ENCODE measurements around the gene JAK1. TPM values are rescaled to one million over a fixed set of nuclear protein-coding genes. Genes with fewer than 3 reads are reported as not detected.

The JAK1 gene
- total RNA-seq, 1 experiment from 2014 or later, result 44.1 TPM

DNA sequence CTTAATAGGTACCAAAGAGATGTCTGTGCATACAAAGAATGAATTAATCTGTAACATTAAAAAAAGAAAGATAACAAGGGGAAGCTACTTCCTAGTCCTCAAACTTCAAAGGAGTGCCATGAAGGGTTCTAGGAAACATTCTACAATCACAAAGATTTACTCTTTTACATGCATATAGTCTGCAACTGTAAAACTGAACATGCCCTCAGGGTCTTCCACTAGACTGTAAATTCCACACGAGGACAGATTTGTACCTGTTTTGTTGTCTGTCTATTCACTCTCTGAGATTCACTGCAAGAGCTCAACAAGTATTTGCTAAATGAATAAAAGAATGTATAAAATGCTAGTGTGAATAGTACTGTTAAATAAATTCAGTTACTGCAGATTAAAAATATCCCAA is 4.4 kb downstream of the JAK1 start:
- ATAC-seq (no peak), DNase-seq (no peak)
- CTCF ChIA-PET, result no interaction called here
- Histone ChIP-seq H3K4me3 (ENCODE audit: low read length) (no peak overlapping the region), H3K9ac (ENCODE audit: low read length) (no peak overlapping the region), H2AFZ (ENCODE audit: low read length) (no peak overlapping the region), H3K36me3 (ENCODE audit: low read depth, low read length) (no peaks in the 10 kb centered on the region), H3K79me2 (ENCODE audit: low read length) (peaks cover 87% of the 10 kb centered on the region), H4K20me1 (ENCODE audit: low read length) (peaks cover 22% of the 10 kb centered on the region), H3K4me2 (ENCODE audit: low read length) (no peak overlapping the region), H3K27ac (ENCODE audit: low read length) (no peak overlapping the region), H3F3A (ENCODE audit: low read length, unreplicated experiment) (no peaks in the 10 kb centered on the region), H3K9me3 (ENCODE audit: low read length) (no peaks in the 10 kb centered on the region), H3K4me1 (ENCODE audit: insufficient read depth, low read length) (peaks cover 8% of the 10 kb centered on the region; the same call in 1 of the 2 replicates), H3K27me3 (ENCODE audit: low read length) (no peaks in the 10 kb centered on the region), H3K9me2 (replicated peaks; ENCODE audit: low read length) (no peaks in the 10 kb centered on the region)
- BruUV-seq (replicated peaks), result no TSS peak
- TF ChIP-seq, protein P1, sequence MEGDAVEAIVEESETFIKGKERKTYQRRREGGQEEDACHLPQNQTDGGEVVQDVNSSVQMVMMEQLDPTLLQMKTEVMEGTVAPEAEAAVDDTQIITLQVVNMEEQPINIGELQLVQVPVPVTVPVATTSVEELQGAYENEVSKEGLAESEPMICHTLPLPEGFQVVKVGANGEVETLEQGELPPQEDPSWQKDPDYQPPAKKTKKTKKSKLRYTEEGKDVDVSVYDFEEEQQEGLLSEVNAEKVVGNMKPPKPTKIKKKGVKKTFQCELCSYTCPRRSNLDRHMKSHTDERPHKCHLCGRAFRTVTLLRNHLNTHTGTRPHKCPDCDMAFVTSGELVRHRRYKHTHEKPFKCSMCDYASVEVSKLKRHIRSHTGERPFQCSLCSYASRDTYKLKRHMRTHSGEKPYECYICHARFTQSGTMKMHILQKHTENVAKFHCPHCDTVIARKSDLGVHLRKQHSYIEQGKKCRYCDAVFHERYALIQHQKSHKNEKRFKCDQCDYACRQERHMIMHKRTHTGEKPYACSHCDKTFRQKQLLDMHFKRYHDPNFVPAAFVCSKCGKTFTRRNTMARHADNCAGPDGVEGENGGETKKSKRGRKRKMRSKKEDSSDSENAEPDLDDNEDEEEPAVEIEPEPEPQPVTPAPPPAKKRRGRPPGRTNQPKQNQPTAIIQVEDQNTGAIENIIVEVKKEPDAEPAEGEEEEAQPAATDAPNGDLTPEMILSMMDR (conservative IDR thresholded peaks at IDR 0.05; ENCODE audit: low read depth, low read length), result no peak
- TF ChIP-seq EZH2phosphoT487 (IDR thresholded peaks at IDR 0.05; ENCODE audit: borderline replicate concordance, low read length) (no peak), EZH2 (IDR thresholded peaks at IDR 0.05; ENCODE audit: low read length, unreplicated experiment) (no peak)
- POLR2A ChIA-PET (ENCODE audit: unreplicated experiment), result interaction anchor here (0.5 kb wide), 1 partner anchor 292 kb away, joined by 5 read pairs; no protein-coding TSS in a partner anchor
- intact Hi-C loops (cut with micrococcal nuclease), result no loop called here

DNA sequence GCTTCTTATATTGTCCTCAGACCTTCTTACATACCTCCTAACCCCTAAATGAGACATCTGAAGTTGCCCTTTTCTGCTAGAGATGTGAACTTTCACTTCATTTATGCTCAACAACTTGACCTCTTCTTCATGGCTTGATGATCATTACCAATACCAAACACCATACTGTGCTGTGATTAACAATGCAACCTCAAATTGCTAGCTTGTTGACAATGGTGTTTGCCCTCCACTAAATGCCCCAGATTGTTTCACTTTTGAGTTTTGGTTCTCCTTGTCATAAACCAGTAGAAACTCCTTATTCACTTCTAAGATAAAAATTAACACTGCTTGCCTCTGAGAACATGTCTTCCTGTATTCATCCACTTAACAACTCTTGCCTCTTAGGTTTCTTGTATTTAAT is 5.6 kb downstream of the JAK1 start:
- no peaks in the 10 kb centered on the region for H3F3A ChIP-seq (ENCODE audit: low read length, unreplicated experiment)
- H3K79me2 ChIP-seq (ENCODE audit: low read length), result peaks cover 96% of the 10 kb centered on the region
- POLR2A ChIA-PET (ENCODE audit: unreplicated experiment), result no interaction called here
- no peaks in the 10 kb centered on the region for H3K36me3 ChIP-seq (ENCODE audit: low read depth, low read length)
- H3K27ac ChIP-seq (ENCODE audit: low read length), result no peak overlapping the region
- no peak overlapping the region for H3K4me2 ChIP-seq (ENCODE audit: low read length)
- H3K9me2 ChIP-seq (replicated peaks; ENCODE audit: low read length), result no peaks in the 10 kb centered on the region
- H2AFZ ChIP-seq (ENCODE audit: low read length), result no peak overlapping the region
- TF ChIP-seq EZH2phosphoT487 (IDR thresholded peaks at IDR 0.05; ENCODE audit: borderline replicate concordance, low read length) (no peak), EZH2 (IDR thresholded peaks at IDR 0.05; ENCODE audit: low read length, unreplicated experiment) (no peak)
- TF ChIP-seq, protein P1 (conservative IDR thresholded peaks at IDR 0.05; ENCODE audit: low read depth, low read length), result no peak
- H3K9me3 ChIP-seq (ENCODE audit: low read length), result no peaks in the 10 kb centered on the region
- no TSS peak for BruUV-seq (replicated peaks)
- CTCF ChIA-PET, result no interaction called here
- peaks cover 16% of the 10 kb centered on the region for H3K4me1 ChIP-seq (ENCODE audit: insufficient read depth, low read length)
- no peak for DNase-seq
- H3K27me3 ChIP-seq (ENCODE audit: low read length), result no peaks in the 10 kb centered on the region
- peaks cover 22% of the 10 kb centered on the region for H4K20me1 ChIP-seq (ENCODE audit: low read length)
- intact Hi-C loops (cut with micrococcal nuclease), result no loop called here
- no peak overlapping the region for H3K4me3 ChIP-seq (ENCODE audit: low read length)
- no peak for ATAC-seq
- no peak overlapping the region for H3K9ac ChIP-seq (ENCODE audit: low read length)

DNA sequence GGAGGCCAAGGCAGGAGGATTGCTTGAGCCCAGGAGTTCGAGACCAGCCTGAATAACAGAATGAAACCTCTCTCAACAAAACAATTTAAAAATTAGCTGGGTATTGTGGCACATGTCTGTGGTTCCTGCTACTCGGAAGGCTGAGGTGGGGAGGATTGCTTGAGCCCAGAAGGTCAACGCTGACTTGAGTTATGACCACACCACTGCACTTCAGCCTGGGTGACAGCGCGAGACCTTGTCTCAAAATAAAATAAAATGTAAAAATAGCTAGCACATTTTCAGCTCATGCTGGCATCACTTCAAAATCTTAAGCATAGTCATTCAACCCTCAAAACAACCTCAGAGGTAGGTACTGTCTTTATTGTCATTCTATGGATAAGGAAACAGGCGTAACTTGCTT is 6.4 kb downstream of the JAK1 start:
- no peak for DNase-seq
- POLR2A ChIA-PET (ENCODE audit: unreplicated experiment), result no interaction called here
- no peak overlapping the region for H3K27ac ChIP-seq (ENCODE audit: low read length)
- H4K20me1 ChIP-seq (ENCODE audit: low read length), result peaks cover 18% of the 10 kb centered on the region
- H3K36me3 ChIP-seq (ENCODE audit: low read depth, low read length), result no peaks in the 10 kb centered on the region
- CTCF ChIA-PET, result no interaction called here
- no peak overlapping the region for H3K9ac ChIP-seq (ENCODE audit: low read length)
- no peaks in the 10 kb centered on the region for H3K9me2 ChIP-seq (replicated peaks; ENCODE audit: low read length)
- no peaks in the 10 kb centered on the region for H3K9me3 ChIP-seq (ENCODE audit: low read length)
- peaks cover 13% of the 10 kb centered on the region for H3K4me1 ChIP-seq (ENCODE audit: insufficient read depth, low read length)
- intact Hi-C loops (cut with micrococcal nuclease), result no loop called here
- no peaks in the 10 kb centered on the region for H3K27me3 ChIP-seq (ENCODE audit: low read length)
- H3F3A ChIP-seq (ENCODE audit: low read length, unreplicated experiment), result no peaks in the 10 kb centered on the region
- no peak overlapping the region for H3K4me2 ChIP-seq (ENCODE audit: low read length)
- BruUV-seq (replicated peaks), result no TSS peak
- TF ChIP-seq EZH2phosphoT487 (IDR thresholded peaks at IDR 0.05; ENCODE audit: borderline replicate concordance, low read length) (no peak), EZH2 (IDR thresholded peaks at IDR 0.05; ENCODE audit: low read length, unreplicated experiment) (no peak)
- TF ChIP-seq, protein P1 (conservative IDR thresholded peaks at IDR 0.05; ENCODE audit: low read depth, low read length), result no peak
- no peak overlapping the region for H3K4me3 ChIP-seq (ENCODE audit: low read length)
- H2AFZ ChIP-seq (ENCODE audit: low read length), result no peak overlapping the region
- no peak for ATAC-seq
- peaks cover 96% of the 10 kb centered on the region for H3K79me2 ChIP-seq (ENCODE audit: low read length)

All from PC-3 (cell line).